GM20000 (cell line): ENCODE data around the gene CEP95.

ENCODE experiments used
- DNase-seq: peaks from one replicate; pipeline ENCODE4 v3.0.0; 2012; ENCODE audit warnings: low spot score
- TF ChIP-seq, protein P1 (sequence below): IDR thresholded peaks from 2 replicates; pipeline ENCODE4 v1.5.1; 2012; ENCODE audit warnings: mild to moderate bottlenecking, control low read depth; ENCODE audit errors: extremely low read depth, missing control alignments

Gene CEP95

DNA sequence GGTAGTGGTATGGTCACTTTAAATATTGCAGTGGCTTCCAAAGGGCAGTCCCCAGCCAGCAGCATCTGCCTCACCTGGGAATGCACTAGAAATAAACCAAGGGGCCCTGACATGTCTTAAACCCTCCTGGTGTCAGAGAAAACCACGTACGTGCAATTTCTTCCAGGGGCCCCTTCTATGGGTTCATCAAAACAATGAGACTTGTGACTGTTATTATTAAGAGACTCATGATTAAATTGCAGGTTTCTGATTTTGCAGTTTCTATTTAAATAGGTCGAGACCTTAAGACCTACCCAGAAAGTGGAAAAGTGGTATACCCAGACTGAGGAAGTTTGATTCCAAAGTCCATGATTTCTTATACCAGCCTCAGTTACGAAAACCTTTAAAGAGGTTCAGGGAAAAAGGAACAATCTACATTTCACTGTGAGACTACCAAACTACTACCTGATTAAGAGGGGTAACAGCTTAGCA lies 9.2 kb upstream of the CEP95 start:
- TF ChIP-seq, protein P1, sequence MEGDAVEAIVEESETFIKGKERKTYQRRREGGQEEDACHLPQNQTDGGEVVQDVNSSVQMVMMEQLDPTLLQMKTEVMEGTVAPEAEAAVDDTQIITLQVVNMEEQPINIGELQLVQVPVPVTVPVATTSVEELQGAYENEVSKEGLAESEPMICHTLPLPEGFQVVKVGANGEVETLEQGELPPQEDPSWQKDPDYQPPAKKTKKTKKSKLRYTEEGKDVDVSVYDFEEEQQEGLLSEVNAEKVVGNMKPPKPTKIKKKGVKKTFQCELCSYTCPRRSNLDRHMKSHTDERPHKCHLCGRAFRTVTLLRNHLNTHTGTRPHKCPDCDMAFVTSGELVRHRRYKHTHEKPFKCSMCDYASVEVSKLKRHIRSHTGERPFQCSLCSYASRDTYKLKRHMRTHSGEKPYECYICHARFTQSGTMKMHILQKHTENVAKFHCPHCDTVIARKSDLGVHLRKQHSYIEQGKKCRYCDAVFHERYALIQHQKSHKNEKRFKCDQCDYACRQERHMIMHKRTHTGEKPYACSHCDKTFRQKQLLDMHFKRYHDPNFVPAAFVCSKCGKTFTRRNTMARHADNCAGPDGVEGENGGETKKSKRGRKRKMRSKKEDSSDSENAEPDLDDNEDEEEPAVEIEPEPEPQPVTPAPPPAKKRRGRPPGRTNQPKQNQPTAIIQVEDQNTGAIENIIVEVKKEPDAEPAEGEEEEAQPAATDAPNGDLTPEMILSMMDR, result no peak
- no peak for DNase-seq

DNA sequence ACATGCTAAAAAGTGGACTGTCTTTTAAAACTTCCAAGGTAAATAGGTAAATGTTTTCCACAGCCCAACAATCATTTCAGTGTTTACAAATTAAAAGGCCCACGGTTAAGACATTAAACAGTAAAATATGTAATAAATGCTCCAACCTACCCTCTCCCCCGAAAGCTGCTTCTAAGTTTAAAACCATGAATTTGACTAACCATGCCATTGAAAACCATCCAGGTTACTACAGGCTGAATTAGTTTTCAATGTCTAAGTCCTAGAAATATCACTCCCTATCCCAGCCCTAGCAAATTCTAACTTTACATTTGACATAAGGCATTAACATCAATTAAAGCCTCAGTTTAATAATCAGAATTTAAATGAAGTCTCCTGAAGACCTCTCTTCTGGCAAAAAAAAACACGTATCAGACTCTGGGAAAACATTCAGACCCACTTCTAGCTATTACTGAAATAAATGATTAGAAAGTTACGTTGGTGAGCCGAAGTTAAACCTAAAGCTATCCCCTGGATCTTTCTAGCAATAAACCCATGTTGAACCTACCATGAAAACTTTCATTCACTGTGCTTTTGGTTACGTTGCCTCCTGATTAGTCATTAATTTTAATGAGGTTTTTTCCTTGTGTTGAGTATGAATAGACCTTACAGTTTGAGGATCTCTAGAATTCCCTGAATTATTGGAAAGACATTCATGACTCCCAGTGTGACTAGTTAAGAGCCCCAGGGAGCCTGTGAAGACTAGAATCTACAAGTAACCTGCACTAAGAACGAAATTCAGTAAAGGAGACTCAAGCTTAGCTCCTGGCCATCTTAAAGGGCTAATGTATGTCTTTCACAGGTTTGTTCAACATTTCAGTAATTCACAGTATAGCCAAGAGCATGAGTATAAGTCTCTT lies 8.2 kb upstream of the CEP95 start:
- TF ChIP-seq, protein P1, result no peak
- DNase-seq, result no peak

DNA sequence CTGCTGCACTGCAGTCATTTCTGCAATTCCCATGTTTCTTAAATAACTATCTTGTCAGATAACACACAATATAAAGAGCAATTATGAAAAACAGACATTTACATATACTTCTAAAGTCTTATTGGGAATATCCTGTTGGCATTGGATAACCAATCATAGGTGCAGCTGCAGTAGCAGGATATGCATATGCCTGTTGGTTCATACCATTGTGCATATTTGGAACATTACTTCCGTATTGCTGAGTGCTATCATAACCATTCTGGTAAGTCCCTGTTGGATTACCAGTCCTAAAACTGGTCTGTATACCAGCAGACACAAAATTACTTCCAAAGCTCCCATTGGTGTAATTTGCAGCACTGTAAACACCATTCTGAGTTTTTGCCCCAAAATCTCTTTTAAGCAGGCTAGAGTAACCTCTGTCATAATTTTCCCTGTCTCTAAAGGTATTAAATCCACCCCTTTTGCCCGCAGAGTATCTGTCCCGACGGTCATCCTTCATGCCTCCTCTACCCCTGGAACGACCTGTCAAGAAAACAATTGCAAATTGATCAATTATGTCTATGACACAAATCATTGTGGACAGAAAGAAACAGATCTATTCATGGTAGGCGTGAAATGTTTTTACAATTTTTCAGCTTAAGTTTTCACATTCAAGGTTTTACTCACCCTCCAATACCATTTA lies 6.8 kb upstream of the CEP95 start:
- DNase-seq, result no peak
- TF ChIP-seq, protein P1, result no peak

DNA sequence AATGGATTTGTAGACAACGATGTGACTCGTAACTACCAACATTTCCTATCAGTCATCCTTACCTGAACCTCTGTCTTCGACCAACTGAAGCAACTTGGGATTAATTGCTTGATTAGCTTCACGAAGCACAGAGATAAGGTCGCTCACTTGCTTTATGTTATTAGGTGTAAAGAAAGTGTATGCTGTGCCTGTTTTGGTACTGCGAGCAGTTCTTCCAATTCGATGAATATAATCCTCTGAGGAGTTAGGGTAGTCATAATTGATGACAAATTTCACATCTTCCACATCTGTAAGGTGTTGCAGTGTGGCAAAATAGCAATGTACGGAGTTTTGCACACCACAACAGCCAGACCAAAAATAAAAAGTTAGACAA lies 6.3 kb upstream of the CEP95 start:
- TF ChIP-seq, protein P1, result no peak
- no peak for DNase-seq

DNA sequence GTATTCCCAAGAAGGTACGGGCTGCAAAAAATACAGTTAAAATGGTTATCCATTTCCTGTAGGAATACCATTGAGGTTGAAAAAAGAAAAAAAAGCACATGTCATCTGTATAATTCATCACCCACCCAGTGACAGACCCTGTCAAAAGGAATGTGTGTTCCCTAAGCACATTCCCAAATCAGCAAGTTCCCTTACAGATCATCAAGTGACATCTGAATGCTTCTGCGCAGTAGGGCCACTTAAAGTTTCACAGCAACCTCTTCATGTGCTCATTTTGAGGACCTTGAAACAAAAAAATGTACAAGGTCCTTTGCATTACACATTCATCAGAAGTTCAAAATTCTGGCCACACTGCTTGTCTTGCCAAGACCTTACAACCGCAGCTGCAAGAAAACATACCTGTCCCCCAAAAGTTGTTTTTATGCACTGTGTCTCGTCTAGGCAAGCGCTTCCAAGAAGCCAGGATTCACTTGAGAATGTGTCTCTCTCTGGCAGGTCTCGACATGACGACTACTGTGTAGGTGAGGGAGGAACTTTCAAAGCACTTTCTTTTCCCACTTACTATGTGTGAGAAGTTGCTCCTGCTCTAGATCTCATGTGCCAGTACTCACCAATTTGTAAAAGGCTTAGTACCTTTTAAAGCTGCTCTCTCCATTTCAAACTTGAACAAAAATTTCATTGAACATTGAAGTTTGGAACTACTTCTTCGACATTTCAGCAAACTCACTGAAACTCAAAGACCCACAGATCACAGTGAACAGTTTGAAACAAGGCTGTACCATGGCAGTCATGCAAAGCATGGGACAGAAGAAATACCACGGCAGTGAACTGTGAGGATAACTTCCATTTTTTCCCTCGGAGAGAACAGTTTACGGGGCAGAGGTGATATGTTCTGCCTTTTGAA lies 5.7 kb upstream of the CEP95 start:
- DNase-seq, result no peak
- TF ChIP-seq, protein P1, result no peak

DNA sequence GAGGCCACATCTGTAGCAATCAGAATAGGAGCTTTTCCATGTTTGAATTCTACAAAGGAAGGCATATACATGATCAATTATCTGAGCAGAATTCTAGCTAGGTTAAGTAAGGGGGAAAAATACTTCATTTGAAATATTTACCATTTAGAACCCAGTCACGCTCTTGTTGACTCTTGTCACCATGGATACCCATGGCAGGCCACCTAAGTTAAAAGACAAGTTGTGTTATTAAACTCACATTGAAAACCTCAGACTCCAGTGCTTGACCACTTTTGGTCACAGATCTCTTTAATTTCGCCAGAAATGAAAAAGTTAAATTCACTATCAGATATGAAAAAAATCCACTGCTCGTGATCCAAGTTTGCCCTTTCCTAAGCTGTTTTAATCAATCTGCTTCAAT lies 4.8 kb upstream of the CEP95 start:
- no peak for DNase-seq
- TF ChIP-seq, protein P1, result no peak
